Measurements from ENCODE around the gene CTDNEP1.

Gene CTDNEP1

GRCh38 chr17:7280519-7281073 lies 29.1 kb upstream of the CTDNEP1 start:
- peak; percentile 79 to 80 for DNase-seq (ENCODE audit: low read depth in 2 of 2)

DNA sequence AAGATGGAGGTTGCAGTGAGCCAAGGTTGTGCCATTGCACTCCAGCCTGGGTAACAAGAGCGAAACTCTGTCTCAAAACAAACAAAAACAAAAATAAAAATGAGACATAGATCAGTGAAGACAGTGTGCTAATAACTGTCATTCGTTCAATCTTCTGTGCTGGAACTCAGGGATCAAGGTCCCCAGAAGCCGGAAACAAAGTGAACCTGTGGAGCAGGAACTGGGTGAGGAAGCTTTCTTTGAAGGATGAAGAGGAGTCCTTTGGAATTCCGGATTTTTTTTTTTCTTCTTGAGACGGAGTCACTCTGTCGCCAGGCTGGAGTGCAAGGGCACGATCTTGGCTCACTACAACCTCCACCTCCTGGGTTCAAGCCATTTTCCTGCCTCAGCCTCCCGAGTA lies 27.9 kb upstream of the CTDNEP1 start:
- no peak for DNase-seq (ENCODE audit: low read depth in 2 of 2)

- no peak for DNase-seq (ENCODE audit: low read depth in 2 of 2)
Observed at GRCh38 chr17:7266784-7267183, 15.2 kb upstream of the CTDNEP1 start.

- no peak for DNase-seq (ENCODE audit: low read depth in 2 of 2)
Observed at GRCh38 chr17:7263801-7264078, 12.2 kb upstream of the CTDNEP1 start.

- no peak for DNase-seq (ENCODE audit: low read depth in 2 of 2)
Observed at GRCh38 chr17:7262935-7263800, 11.6 kb upstream of the CTDNEP1 start.

- no peak for DNase-seq (ENCODE audit: low read depth in 2 of 2)
Observed at GRCh38 chr17:7262192-7262934, 10.8 kb upstream of the CTDNEP1 start, which contains the start of gene CLDN7. TSS of gene CLDN7 (minus strand) at chr17:7262478. CDS start at chr17:7262043, 435 bp downstream.

DNA sequence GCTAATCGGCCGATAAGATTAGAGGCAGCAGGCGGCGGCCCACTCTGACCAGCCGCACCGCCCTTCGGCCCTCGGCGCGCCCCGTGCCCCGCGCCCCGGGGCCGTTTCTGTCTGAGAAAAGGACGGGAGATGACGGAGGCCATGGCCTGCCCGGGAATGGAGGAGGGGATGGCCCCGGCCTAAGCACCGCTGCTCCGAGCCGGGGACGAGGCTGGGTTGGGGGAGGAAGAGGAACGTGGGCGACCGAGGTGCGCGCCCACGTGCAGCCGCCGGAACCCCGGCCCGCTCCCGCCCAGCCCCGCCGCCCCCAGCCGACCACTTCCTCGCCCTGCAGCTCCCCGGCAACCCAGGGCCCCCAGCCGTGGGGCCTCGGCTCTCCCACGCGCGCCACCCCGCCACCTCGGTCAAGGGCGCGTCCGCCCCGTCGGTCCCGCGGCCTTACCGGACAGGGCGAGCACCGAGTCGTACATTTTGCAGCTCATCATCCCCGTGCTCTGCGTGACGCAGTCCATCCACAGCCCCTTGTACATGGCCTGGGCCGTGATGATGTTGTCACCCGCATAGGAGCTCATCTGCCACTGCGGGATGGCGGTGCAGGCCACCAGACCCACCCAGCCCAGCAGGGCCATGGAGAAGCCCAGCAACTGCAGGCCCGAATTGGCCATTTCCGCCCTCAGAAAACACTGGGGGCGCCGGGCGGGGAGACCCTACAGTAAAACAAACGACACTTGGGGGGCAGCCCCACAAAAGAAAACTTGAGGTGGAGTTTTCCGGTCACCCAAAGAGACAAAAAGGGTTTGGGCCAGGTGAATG lies 10.1 kb upstream of the CTDNEP1 start:
- DNase-seq (ENCODE audit: low read depth in 2 of 2), result no peak

DNA sequence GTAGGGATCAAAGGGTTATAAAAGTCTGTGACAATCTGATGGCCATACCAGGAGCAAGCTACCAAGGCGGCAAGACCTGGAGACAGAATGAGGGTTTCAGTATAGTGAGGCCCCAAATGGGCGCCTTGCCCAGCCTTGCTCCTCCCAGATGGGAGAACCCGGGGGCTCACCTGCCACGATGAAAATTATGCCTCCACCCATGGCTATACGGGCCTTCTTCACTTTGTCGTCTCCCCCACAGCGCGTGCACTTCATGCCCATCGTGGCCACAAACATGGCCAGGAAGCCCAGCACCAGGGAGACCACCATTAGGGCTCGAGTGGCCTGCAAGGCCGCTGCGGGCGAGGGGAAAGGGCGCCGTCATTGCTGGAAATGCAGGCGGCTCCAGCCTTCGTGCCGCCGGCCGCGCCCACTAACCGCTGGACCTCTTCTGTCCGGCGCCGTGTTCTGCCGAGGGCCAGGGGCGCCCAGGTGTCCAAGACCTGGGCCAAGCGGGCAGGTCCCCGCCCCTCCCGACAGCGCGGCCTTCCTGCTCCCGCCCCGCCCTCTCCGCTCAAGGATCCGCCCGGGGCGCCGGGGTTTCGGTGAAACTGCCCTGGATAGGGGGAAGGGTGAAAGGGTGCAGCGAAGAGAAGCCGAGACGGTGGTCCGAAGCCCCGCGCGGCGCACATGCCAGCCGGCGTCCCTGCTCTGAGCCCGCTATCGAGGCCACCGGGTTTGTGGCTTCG lies 9.3 kb upstream of the CTDNEP1 start:
- no peak for DNase-seq (ENCODE audit: low read depth in 2 of 2)

GRCh38 chr17:7260151-7260550 lies 8.6 kb upstream of the CTDNEP1 start:
- no peak for DNase-seq (ENCODE audit: low read depth in 2 of 2)

DNA sequence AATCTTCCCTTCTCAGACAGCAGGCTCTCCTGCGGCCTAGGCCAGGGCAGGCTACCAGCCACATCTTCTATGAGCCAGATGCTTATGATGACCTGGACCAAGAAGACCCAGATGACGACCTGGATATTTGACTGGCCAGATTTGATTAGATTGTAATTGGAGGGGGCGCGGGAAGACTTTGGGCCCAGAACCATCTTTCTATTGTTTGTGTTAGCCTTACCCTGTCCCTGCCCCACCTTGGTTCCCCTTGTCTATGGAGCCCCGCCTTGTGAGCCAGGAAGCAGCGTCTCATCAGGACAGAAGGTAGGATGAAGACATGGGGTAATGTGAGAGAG lies 8.0 kb upstream of the CTDNEP1 start:
- no peak for DNase-seq (ENCODE audit: low read depth in 2 of 2)

GRCh38 chr17:7258731-7259554 lies 7.4 kb upstream of the CTDNEP1 start:
- DNase-seq (ENCODE audit: low read depth in 2 of 2), result no peak

- no peak for DNase-seq (ENCODE audit: low read depth in 2 of 2)
Observed at GRCh38 chr17:7256766-7257456, 5.4 kb upstream of the CTDNEP1 start.

DNA sequence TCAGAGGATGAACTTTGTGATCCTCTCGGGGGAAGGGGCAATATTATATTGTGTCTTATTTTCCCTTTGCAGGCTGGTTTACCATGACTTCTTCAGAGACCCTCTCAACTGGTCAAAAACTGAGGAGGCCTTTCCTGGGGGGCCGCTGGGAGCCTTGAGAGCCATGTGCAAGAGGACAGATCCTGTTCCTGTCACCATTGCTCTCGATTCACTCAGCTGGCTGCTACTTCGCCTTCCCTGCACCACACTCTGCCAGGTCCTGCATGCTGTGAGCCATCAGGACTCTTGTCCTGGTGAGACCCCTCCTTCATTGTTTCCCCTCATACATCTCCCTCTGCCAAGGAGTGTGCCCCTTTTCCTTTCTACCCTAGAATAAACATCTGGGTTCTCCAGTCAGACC lies 3.0 kb upstream of the CTDNEP1 start:
- no peak for DNase-seq (ENCODE audit: low read depth in 2 of 2)

GRCh38 chr17:7253082-7253481 lies 1.5 kb upstream of the CTDNEP1 start:
- DNase-seq (ENCODE audit: low read depth in 2 of 2), result no peak

GRCh38 chr17:7252176-7253043 lies 876 bp upstream of the CTDNEP1 start, which contains the start of gene ELP5:
TSS of gene ELP5 (plus strand) at chr17:7252215. CDS start at chr17:7252551, 336 bp downstream.
- peak; percentile 87 to 91 for DNase-seq (ENCODE audit: low read depth in 2 of 2)

DNA sequence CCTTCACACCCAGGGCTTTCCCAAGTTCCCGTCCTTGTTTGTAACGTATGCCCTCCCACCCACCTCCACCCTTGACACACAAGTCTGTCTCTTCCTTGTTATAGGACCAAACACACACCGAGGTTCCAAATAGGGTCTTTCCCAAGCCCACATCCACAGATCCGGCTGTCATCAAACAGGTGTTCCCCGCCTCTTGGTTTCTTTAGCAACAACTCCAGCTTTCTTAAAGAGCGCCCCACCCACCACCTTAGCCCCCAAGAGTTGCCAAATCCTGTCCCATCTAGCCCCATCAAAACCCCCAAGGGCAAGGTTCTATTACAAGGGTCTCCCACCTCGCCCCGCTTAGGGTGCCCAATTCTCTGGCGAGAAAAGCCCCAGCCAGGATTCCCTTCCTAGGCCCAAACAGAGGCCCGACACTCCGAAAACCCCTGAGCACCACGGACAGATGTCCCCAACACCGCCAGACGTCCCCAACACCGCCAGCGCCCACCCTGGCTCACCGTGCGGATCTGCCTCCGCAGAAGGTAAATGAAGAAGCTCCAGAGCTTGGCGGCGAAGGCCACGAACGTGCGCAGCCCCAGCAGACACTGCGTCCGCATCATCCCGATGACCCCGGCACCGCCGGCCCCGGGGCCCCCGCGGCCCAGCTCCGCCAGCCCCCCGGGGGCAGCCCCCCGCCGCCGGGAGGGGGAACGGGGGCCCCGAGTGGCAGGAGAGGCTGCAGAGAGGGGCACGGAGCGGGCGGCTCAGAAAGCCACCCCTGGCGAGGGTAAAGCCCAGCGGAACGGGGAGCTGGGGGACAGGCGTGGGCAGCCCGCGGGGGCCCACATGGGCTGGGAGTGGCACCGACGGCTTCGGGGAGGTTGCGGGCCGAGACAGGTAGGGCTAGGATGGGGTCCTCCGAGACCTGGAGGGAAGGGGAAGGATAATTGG lies 573 bp downstream of the CTDNEP1 start:
- DNase-seq (ENCODE audit: low read depth in 2 of 2), result no peak

- DNase-seq (ENCODE audit: low read depth in 2 of 2), result no peak
Observed at GRCh38 chr17:7249830-7250229, 1.7 kb downstream of the CTDNEP1 start.

DNA sequence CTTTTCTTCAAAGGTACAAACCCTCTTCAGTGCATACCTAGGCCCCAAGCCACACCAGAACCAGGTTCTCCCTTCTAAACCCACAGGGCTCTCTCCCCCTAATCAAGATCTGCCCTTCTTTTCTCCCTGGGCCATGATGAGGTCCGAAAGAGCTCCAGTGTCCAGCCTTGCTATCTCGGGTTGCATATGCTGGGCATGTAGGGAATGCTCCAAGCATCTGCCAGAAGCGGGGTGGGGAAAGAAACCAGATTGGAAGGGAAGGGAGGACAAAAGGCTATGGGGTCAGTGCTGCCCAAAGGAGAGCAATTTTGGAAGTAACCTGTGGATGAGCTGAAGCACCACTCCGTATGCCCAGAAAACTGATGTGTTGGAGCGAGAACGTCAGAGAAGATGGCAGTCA lies 2.3 kb downstream of the CTDNEP1 start:
- DNase-seq (ENCODE audit: low read depth in 2 of 2), result no peak
